NCI-H2029 (cell line): Measurements from ENCODE around the gene AHNAK2.

Experiments
- DNase-seq: peaks from one replicate; lab custom pipeline; 2025; lab: John Stamatoyannopoulos, UW

The AHNAK2 gene

GRCh38 chr14:104973385-104974145, 4.6 kb downstream of the AHNAK2 start:
- no peak for DNase-seq

GRCh38 chr14:104973135-104973384, 5.1 kb downstream of the AHNAK2 start:
- no peak for DNase-seq

GRCh38 chr14:104972301-104973134, 5.7 kb downstream of the AHNAK2 start:
- peak; percentile 31 for DNase-seq

- DNase-seq = no peak
These were observed 6.5 kb downstream of the AHNAK2 start for GRCh38 chr14:104971447-104972240.

DNA sequence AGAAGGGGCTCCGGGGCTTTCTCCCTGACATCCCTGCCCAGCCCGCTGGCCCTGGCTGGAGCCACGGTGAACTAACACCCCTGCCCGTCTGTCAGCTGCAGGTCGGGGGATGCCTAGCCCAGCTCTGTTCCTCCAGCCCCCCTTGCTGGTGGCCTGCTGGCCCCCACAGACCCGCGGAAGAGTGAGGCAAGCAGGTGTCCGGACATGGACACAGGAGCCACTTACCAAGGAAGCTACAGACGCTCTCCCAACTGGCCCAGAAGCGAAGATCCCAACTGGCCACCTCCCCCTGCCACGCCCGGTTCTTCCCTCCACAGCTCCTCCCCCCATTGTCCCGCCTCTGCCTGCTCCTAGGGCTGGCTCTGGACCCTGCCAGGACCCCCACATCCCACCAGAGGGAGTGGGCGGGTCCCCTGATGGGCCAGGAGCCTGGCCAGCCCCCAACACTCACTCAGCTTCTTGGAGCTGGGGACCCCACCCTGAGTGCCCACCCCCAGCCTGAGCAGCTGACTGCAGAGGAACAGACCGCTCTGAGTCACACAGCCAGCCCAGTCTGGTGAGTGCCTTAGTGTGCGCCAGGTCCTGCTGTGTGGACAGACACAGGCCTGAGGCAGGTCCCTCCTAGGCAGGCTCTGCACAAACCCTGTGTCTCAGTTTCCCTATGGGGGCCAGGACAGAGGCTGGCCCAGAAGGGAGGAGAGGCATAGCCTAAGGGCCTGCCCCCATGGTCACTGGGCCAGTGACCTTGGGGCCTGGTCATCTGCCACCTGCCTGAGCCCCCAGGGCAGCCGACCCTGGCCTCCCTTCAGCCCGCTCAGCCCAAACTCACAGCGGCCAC, 7.7 kb downstream of the AHNAK2 start:
- DNase-seq = no peak

- DNase-seq = no peak
These were observed 8.4 kb downstream of the AHNAK2 start for GRCh38 chr14:104969741-104970230.

DNA sequence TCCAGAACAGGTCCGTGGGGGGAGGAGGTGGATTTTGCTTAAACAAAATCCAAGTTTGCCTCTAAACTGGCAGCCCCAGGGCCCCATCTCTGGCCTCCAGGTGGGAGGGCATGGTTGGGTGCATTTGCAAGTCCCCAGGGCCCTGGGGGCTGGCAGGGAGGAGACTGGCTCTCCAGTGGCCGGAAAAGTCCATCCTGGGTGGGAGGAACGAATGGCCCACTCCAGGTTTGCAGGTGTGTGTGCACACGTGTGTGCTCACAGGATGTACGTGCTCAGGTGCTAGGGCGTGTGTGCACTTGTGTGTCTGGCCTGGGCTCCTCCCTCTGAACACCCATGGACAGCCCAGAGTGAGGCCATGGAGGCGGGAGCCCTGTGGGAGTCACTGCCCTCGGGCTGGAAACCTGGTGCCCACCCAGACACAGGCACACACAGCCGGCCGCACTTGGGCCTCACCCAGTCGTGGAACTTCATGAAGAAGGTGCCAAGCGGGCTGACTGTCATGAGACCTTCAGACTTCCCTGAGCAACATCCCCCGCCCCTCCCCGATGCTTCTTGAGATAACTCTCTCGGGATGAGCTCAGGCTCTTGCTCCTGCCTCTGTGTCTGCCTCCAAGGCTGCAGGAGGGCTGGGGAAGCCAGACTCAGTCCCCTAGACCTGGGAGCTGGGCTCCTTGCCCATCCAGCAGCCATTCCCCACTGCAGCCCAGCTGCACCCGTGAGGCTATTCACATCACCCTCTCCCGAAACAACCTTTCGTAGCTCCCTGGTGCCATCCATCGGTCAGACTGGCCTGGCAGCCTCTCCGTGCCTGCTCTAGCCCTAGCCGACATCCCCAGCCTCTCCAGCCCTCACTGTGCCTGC, 9.4 kb downstream of the AHNAK2 start:
- DNase-seq = no peak

GRCh38 chr14:104968153-104968527, 10.0 kb downstream of the AHNAK2 start:
- DNase-seq = no peak

DNA sequence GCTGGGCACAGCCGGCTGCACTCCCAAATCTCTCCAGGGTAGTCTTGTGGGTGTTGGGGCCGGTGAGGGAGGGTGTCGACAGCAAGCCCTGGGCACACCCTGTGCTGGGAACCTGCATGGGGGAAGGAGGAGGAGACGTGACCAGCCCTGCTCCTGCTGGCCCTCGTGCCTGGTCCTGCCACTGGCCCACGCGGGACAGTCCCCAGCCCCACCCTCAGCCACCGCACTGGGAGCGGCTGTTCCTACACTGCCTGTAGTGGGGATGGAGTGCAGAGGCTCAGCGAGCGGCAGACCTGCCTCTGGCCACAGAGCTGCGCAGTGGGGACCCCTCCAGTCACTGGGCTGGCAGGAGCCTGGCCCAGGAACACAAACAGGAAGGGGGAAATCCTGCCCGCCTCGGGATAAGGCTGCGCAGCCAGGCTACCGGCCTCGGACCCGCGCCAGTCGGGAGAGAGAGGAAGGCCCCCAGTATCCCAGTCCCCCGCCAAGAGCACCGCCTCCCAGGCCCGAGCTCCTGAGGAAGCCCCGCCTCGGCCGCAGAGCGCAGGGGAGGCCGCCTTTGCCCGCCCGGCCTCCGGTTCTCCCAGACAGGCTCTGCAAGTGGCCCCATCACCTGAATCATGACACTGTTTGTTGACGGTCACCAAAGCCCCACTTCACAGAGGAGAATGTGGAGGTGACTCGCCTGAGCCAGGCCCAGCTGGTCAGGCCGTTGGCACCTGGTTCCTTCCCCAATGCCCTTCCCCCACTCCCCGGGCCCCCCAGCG, 10.6 kb downstream of the AHNAK2 start:
- DNase-seq = no peak

- no peak for DNase-seq
These were observed 11.2 kb downstream of the AHNAK2 start for GRCh38 chr14:104966981-104967385.

GRCh38 chr14:104966261-104966865, 11.8 kb downstream of the AHNAK2 start:
- DNase-seq = no peak

DNA sequence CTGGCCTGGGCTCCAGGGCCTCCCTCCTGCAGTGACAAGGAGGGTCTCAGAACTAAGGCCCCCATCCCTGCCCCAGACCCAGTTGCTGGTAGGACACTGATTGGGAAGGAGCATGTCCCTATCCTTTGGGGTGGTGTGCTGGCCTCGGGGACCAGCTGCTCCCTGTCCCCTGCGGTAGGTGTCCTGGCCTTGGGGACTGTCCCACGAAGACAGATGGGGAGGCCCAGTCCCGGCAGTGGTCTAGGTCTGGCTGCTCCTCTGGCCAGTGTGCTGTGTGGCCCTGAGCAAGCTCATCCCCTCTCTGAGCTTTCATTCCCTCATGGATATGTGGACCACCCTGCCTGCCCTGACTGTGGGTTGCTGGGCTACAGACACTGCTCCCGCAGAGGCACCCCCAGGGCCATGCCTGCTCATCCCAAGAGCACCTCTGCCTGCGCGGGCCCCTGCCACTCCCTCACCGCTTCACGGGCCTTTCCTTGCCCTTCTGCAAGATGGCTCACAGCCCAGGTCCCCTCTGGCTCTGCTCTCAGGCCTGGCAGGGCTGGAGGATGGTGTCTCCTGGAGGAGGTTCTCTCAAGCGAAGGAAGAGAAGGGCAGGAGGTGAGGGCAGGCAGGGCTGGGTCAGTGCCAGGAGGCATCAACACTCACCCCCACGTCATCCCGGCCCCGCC, 12.5 kb downstream of the AHNAK2 start:
- DNase-seq = no peak

DNA sequence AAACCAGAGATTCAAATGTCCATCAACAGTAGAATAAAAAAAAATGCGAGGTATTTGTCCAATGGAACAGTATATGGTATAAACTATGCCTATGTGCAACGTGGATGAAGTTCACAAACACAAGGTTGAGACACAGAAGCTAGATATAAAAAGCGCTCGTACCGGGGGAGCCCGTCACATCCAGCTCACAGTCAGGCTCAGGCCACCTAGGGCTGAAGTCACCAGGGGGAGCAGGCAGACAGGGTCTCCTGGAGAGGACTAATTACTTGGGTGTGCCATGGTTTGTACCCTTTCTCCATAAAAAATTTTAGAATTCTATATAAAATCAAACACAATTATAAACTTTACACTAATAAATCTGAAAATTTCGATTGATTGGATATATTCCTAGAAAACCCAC, 13.6 kb downstream of the AHNAK2 start:
- DNase-seq = no peak

- DNase-seq = no peak
These were observed 20.7 kb downstream of the AHNAK2 start for GRCh38 chr14:104957146-104958113.

GRCh38 chr14:104956290-104956890, 21.8 kb downstream of the AHNAK2 start:
- DNase-seq = no peak

- no peak for DNase-seq
These were observed 22.8 kb downstream of the AHNAK2 start for GRCh38 chr14:104955396-104955770.

- DNase-seq = no peak
These were observed 23.3 kb downstream of the AHNAK2 start for GRCh38 chr14:104954746-104955395.
